Measurements from ENCODE around the gene TESPA1.

DNA sequence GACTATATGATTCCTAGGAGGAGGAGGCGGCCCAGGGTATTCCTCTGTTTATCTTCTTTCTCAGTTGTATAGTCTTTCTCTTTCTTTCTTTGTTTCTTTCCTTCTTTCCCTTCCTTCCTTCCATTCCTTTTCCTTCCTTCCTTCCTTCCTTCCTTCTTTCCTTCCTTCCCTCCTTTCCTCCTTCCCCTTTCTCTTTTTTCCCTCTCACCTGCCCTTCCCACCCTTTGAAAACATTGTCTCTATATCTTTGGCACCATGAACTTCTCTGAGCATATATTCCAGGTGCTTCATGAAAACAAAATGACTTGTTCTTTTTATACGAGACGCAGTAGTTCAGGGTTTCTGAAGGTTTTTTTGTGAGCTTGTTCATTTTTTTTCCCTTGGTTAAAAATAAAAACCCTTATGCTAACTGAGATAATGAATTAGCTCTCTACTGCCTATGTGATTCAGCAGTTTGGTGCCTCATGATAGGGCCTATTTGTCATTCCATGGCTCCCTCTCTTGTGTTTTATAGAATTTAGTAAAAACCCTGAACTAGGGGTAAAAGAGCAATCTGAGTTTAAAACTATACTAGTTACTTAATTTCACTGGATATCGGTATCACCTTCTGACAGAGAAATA, 3.2 kb upstream of the TESPA1 start:
- no peak for TF ChIP-seq ZNF395 (CRISPR knock-in tag; IDR thresholded peaks at IDR 0.05)
- TF ChIP-seq EGR1 (conservative IDR thresholded peaks at IDR 0.05), result no peak
- no peak for TF ChIP-seq ZBTB49 (CRISPR knock-in tag; IDR thresholded peaks at IDR 0.05; ENCODE audit: borderline replicate concordance)
- TF ChIP-seq, protein P1, sequence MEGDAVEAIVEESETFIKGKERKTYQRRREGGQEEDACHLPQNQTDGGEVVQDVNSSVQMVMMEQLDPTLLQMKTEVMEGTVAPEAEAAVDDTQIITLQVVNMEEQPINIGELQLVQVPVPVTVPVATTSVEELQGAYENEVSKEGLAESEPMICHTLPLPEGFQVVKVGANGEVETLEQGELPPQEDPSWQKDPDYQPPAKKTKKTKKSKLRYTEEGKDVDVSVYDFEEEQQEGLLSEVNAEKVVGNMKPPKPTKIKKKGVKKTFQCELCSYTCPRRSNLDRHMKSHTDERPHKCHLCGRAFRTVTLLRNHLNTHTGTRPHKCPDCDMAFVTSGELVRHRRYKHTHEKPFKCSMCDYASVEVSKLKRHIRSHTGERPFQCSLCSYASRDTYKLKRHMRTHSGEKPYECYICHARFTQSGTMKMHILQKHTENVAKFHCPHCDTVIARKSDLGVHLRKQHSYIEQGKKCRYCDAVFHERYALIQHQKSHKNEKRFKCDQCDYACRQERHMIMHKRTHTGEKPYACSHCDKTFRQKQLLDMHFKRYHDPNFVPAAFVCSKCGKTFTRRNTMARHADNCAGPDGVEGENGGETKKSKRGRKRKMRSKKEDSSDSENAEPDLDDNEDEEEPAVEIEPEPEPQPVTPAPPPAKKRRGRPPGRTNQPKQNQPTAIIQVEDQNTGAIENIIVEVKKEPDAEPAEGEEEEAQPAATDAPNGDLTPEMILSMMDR (IDR thresholded peaks at IDR 0.05 in 2 of 3, conservative IDR thresholded peaks at IDR 0.05 in 1 of 3; ENCODE audit: insufficient read depth in 2 of 3, low read depth in 1 of 3, low read length in 3 of 3), result no peak
- TF ChIP-seq, protein P2, sequence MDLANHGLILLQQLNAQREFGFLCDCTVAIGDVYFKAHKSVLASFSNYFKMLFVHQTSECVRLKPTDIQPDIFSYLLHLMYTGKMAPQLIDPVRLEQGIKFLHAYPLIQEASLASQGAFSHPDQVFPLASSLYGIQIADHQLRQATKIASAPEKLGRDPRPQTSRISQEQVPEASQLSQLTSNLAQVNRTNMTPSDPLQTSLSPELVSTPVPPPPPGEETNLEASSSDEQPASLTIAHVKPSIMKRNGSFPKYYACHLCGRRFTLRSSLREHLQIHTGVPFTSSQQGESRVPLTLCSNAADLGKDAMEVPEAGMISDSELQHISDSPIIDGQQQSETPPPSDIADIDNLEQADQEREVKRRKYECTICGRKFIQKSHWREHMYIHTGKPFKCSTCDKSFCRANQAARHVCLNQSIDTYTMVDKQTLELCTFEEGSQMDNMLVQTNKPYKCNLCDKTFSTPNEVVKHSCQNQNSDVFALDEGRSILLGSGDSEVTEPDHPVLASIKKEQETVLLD (IDR thresholded peaks at IDR 0.05), result no peak
- TF ChIP-seq, protein P3, sequence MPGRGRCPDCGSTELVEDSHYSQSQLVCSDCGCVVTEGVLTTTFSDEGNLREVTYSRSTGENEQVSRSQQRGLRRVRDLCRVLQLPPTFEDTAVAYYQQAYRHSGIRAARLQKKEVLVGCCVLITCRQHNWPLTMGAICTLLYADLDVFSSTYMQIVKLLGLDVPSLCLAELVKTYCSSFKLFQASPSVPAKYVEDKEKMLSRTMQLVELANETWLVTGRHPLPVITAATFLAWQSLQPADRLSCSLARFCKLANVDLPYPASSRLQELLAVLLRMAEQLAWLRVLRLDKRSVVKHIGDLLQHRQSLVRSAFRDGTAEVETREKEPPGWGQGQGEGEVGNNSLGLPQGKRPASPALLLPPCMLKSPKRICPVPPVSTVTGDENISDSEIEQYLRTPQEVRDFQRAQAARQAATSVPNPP (IDR thresholded peaks at IDR 0.05; ENCODE audit: borderline replicate concordance, insufficient read depth, insufficient read length), result no peak
- TF ChIP-seq ZNF785 (CRISPR knock-in tag; IDR thresholded peaks at IDR 0.05), result no peak
- TF ChIP-seq POLR2AphosphoS5 (IDR thresholded peaks at IDR 0.05; ENCODE audit: control insufficient read depth, insufficient read depth, low read depth, low read length), result peak; percentile 50; the same call in 1 of the 2 replicates
- TF ChIP-seq ZBTB33 (CRISPR knock-in tag; IDR thresholded peaks at IDR 0.05), result no peak
- TF ChIP-seq POLR2A (conservative IDR thresholded peaks at IDR 0.05), result no peak
